GM19328 (cell line): ENCODE results near the gene PHOX2B.
"Not testable (repeated sequence)": the region's sequence is repeated elsewhere in the genome, so short reads cannot be mapped to it uniquely, and the experiment has no call there.

Experiments used
- ATAC-seq: cut with Tn5 transposase; IDR thresholded peaks from one replicate; pipeline ENCODE4 v1.9.1; 2021; ENCODE audit warnings: mild to moderate bottlenecking, moderate library complexity; ENCODE audit not compliant: unreplicated experiment

PHOX2B gene

DNA sequence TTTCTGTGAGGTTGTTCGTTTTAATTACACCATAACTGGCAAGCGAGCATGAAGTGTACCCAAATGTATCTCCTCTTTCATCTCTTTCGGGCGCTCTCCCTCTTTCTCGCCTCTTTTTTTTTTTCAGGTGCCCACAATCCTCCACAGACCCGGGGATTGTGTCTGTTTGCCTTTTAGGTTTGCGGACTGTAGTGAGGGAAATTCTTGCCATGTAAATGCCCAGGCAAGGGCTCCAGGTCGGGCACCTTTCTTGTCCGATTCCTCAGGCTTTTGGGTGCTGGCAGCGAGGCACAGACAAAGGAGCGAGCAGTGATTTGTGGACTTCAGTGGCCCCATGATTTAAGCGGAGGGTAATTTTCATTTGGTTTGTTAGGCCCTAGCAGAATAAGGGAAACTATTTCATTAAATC is 1.1 kb upstream of the PHOX2B start:
- no peak for ATAC-seq

DNA sequence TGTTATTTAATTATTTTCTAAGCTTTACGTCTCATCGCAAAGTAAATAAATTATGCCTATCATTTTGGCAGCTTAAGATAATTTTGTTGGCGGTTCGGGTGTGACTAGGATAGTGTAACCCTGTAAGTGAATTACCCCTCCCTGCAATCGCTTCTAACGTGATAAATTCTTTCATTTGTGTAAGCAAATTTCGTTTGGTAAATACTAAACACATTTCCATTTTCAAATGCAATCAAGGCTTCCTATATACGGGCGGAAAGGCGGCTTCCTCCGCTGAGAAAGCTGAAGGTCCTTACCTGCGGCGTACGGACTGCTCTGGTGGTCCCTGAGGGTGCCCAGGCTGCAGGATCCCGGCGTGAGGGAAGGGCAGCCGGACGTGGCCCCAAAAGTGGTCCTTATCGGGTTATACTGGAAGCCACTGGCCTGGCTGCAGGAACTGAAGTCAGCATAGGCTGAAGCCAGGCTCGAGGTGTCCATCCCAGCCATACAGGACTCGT is 403 bp downstream of the PHOX2B start:
- no peak for ATAC-seq

DNA sequence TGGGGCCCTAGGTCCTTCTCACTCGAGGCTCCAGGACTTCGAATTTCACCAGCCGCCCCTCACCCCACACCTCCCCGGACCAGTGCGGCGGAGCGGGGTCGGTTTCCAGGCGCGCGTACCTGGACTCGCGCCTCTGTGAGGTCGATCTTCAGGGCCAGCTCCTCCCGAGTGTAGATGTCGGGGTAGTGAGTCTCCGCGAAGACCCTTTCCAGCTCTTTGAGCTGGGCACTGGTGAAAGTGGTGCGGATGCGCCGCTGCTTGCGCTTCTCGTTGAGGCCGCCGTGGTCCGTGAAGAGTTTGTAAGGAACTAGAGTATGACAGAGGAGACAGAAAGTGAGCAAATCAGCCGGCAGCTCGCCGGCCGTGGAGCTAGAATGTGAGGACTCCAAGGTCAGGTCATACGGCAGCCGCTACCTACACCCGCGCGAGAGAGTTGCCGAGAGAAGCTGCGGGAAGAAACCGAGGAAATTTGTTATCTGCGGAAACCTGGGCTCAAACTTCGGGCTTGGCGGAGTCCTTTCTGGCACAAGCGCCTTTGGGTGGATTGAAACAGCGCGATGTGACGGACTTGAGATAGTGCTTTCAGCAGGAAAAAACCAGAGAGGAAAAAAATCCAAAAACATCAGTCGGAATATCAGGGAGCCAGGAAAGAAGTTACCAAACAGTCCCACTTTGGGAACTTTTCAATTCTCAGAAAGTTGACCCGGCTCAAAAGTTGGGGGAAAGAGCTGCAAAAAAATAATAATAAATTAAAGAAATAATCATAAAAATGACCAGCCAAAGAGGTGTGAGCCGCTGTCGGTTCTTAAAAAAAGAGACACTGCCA is 1.1 kb downstream of the PHOX2B start:
- no peak for ATAC-seq

DNA sequence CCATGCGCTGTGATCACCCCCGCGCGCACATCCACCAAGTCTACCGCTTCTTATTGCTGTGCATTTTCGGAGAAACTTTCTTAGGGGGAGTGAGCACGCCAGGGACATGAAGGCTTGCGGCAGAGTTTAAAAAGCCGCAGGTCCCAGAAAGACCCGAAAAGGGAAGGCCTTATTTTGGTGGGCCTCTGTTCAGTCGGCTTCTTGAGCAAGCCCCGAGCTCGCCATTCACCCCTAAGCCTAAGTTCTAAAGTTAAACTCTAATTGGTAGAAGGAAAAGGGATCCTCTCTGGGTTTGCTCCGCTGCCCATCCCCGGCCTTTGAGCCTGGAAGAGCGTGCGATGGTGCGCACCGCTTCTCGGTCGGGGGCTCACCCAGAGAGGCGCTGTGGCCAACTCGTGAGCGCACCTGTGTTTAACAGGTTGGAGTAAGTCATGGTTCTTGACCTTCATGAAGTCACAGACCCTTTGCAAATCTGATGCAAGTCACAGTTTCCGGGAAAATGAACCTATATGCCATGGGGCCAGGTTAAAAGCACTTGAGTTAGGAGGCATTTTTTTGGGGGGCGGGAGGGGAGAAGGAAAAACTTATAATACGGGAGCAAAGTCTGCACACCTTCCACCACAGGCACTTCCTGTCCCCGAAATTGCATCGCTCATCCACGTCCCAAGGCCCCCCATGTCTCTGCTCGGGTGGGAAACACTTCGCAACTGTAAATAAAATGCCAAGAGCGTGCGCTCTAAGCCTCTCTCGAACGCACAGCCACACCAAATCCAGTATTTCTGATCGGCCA is 1.9 kb downstream of the PHOX2B start:
- ATAC-seq, result no peak

DNA sequence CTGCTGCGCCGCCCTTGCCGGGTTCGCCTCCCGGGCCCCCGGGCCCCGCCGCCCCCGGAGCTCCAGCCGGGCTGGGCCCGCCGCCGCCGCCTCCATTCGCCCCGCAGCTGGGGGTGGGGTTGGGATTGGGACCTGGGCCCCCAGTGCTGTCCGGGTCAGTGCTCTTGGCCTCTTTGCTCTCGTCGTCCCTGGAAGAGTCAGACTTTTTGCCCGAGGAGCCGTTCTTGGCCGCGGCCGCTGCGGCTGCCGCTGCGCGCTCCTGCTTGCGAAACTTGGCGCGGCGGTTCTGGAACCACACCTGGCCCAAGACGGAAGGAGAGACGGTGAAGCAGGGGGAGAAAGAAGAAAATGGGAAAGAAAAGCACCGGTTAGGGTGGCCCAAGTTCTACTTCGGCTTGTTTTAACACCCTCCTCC is 2.5 kb downstream of the PHOX2B start:
- ATAC-seq, result no peak

DNA sequence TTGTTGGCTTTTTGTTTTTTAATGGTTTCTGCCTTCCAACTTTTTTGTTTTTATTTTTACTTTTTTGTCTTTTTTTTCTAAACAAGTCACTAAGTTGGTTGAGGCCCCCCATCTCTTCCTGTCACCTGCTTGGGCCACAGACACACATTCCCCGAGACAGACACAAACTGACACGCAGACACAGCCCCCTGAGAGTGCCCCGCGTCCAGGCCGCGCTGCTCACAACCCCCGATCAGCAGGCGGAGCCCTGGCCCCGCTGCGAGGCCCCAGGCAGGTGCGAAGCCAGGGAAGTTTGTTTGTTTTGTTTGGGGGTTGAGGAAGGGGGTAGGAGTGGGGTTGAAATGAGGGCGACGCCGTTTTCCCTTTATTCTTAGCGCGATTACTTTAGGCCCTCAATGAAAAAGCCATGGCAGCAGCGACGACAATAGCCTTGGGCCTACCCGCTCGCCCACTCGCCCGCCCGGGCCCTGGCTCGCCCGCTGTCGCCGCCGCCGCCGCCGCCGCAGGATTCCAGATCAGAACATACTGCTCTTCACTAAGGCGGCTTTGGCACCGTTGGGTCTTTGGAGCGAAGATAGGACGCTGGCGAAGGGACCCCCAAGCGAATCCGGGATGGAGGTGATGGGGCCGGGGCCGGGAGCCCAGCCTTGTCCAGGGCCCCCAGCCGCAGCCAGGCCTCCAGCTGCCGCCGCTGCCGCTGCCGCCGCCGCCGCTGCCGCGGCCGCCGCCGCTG is 3.1 kb downstream of the PHOX2B start:
- ATAC-seq, result no peak

DNA sequence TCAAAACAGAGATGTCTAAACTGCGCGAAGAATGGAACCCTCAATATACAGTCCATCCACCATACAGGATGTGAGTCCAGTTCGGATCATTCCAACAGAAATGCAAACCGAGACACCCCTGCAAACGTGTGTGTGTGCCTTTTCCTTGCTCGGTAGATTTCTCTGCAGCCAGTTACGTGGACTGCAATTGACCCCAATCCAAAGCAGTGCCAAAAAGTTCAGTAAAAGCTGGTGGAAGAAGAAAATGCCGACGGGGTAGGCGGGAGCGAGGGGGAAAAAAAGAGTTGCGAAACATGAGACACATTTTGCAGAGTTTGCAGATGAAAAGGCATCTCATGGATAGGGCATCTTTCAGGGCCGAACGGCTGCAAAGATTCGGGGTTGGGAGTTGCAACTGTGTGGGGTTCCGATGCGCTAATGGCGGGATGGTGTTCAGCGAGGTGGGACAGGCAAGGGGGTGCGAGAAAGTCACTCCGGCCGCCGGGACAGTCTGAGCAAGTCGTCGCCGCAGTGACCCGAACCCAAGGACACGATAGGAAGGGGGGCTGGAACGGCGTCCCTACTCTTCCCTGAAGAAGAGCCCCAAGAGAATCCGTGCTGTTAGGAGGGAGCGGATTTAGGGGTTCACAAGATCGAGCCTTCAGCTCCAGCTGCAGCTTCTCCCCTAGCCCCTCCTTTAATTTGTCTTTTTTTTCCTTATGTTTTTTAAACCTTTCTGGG is 3.8 kb downstream of the PHOX2B start:
- no peak for ATAC-seq

DNA sequence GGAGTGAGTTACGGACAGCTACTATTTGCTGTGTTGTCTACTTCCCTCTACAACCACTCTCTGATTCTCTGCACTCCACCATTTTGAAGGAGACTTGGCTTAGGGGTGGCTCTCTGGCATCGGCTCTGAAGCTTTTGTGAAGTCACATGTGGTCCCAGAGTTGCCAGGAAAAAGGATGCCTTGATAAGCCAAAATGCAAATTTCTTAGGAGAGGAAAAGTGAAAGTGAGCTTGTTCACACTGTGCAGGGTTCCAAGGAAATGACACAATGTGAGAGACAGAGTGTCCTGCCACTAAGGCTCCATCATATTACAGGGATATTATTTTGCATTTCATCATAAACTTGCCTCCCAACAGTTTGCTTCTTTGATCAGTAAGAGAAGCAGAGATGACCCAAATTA is 7.2 kb downstream of the PHOX2B start:
- ATAC-seq, result no peak

DNA sequence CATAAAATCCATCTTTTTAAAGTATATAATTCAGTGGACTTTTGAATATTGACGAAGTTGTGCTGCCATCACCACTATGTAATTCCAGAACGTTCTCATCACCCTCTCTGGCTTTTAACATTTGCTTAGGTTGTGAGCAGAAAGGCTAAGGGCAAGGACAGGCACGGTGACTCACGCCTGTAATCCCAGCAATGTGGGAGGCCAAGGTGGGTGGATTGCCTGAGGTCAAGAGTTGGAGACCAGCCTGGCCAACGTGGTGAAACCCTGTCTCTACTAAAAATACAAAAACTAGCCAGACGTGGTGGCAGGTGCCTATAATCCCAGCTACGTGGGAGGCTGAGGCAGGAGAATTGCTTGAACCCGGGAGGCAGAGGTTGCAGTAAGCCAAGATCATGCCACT is 11.0 kb downstream of the PHOX2B start:
- ATAC-seq, result not testable (repeated sequence)

DNA sequence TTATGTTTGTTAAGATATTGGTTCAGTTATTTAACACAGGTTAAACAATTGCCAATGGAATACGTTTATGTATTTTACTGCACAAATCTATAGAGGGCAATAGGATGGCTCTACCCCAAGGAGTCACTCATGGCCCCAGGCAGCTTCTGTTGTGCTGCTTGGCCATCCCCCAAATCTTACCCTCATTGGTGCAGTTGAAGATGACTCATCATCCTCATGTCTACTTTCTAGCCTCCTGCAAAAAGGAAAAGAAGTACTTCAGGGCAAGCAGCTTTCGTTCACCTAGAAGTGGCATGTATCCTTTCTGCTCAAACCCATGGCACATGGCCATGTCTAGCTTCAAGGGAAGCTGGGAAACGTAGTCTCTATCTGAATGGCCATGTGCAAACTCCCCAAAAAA is 14.2 kb downstream of the PHOX2B start:
- no peak for ATAC-seq

DNA sequence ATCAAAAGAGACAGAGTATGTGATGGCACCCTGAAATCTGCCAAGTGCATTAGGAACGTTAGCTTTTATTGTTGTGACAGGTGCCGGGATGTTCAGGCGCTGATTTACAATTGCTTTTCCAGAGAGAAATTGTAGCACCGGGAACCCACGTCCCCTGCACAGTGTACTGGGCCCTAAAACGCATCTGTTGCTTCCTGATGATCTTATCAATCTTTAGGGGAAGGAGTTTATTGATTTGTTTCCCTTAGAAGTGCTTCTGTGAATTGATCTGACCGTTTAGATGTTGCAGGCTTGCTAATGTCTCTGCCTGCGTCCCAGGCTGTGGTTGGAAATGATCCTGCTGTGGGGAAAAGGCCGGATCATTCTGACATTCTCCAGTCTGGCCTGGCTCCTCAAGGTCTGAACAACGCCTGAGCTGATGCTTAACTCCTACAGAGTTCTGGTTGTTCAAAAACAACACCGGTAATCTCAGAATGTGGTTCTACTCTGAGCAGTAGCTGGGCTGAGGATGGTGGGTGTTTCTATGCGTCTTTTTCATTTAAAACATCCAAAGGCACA is 16.9 kb downstream of the PHOX2B start:
- no peak for ATAC-seq

DNA sequence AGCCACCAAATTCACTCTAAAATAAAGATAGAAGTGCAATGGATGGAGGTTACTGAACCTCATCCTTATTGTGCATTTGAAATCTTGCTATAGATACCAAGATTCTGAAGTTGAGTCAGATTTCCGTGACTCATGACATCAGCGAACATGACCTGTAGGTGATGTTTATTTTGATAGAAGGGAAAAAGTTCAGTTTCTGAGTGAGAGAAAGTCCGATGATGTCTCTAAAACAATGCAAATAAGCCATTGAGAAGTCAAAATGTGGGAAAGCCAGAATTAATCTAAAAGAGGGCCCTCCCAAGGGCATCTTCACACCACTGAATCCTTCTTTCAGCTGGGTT is 20.0 kb downstream of the PHOX2B start:
- no peak for ATAC-seq

DNA sequence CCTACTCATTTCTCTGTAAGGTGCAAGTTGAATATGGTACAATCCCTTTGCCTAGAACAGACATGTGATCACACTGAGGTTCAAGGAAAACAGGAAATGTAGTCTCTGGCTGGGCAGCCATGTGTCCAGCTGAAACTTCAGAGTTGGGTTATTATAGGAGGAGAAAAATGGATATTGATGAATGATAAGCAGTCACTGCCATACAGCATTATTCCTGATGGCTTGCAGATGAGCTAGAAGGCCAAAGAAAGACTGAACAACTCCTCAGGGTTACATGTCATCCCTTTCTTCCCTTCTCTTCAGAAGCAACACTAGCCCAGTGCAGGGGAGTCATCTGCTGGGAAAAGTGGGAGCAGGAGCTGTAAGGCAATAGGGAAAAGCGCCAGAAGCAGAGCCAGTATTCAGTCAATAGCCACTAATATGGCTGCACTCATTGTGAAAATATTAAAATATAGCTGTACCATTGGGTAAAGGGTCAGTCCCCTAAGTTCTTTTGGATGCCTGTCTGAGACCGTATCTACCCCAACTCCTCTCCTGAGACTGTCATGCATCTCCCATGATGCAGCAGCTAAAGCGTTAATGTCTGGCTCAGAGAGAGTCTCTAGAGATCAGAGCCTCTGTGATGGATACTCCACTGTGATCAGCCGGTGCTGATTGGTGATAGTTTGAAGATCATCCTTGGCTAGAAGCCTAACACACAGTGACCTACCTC is 20.5 kb downstream of the PHOX2B start:
- no peak for ATAC-seq

DNA sequence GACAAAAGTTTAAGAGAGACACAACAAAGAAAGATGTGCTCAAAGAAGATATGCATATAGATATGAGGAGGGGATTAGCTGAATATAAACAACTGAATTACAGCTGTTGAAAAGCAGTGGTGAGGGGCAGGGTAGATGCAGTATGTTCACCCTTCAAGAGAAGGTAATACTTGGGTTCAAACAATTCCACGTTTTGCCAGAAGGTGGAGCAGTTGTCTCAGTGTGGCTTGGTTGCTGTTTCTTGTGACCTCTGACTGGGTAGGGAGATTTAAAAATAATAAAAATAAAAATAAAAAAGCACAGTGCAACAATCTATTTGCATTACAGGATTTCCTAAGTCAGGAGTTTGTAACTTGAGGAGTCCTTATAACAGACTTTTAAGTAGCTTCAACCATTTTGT is 23.3 kb downstream of the PHOX2B start:
- ATAC-seq, result no peak

DNA sequence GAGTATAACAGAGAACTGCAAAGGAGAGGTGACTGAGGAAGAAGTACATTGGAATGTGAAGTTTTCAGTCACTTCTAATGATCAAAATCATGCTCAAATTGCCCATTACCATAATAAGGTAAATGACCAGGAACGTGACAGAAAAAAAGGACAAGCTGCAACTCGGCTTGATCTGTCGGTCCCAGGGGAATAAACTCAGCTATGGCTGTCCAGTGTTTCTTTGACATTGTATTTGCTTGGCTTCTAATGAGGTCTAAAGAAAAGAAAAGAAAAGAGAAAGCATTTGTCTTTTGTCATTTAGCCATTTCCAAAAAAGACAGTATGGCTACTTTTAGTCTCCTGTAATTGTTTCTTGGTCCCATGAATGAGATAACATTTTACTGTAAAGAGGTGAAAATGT is 25.2 kb downstream of the PHOX2B start:
- no peak for ATAC-seq

DNA sequence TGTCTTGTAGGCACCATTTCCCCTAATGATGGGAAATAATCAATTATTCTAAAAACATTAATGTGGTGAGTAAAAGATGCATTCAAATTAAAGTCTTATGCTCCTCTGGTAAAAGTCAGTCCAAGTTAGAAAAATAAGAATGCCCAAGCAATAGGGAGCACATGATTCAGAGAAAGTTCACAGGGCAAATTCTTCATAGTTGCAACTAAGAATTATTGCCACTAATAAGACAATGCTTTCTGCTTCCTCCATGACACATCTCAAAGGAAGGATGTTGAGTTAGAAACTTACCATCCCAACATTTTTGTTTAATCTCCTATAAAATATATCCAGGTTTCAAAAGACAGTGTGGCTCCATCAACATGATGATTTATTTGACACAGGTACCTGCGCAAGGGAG is 26.3 kb downstream of the PHOX2B start:
- no peak for ATAC-seq

DNA sequence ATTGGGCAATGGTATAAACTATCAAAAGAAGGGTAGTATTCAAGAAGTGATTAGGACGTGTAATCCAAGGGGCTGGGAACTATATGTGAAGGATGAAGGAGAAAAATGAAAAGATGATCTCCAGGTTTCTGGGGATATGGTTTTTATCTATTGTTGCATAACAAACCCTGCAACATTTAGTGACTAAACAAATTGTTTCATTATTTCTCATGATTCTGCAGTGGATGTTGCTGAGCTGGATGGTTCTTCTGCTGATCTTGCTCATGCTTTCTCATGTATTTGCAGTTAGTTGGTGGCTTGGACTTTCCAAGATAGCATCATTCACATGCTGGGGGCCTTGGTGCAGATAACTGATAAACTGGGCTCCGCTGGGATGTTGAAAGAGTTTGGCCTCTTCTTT is 29.1 kb downstream of the PHOX2B start:
- no peak for ATAC-seq

DNA sequence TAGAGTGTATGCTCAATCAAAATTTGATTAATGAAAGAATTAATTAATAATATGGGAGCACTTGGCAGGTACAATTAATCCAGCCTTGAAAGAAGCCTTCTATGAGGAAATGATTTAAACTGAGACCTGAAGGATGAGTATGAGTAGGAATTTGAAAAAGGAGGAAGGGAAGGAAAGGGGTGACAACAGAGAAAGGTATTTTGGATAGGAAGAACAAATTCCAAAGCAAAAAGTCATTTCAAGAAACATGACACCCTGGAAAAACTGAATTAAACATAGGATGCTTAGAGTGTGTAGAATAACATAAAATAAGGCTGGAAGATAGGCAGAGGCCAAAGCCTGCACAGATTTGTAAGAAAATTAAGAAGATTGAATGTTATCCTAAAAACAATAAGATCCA is 29.6 kb downstream of the PHOX2B start:
- no peak for ATAC-seq

DNA sequence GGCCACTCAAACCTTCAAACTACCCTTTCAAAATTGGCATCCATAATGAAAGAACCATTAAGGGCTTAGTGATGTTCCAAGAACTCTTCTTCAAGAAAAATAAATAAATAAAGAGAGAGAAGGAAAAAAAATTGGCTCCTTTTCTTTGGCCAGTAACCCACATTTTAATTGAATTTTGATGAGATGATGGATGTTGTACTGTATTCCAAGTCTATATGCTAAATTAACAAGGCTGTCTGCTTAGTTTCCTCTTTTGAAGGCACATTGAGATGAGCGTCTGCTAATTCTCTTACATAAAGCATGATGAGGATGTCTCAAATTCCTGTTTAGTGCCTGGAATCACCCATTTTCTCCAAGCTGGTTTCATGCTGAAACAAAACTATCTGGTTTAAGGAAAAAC is 33.4 kb downstream of the PHOX2B start:
- ATAC-seq, result no peak
